NCI-H2107 treated with DMSO at 0.1 percent for 48 hours (cell line): ENCODE data around the gene SMG6.
"Not testable (repeated sequence)": the region's sequence is repeated elsewhere in the genome, so short reads cannot be mapped to it uniquely, and the experiment has no call there.

Source experiments
- DNase-seq: peaks from one replicate; lab custom pipeline; 2025; ENCODE audit not compliant: unreplicated experiment; lab: John Stamatoyannopoulos, UW

SMG6 gene

DNA sequence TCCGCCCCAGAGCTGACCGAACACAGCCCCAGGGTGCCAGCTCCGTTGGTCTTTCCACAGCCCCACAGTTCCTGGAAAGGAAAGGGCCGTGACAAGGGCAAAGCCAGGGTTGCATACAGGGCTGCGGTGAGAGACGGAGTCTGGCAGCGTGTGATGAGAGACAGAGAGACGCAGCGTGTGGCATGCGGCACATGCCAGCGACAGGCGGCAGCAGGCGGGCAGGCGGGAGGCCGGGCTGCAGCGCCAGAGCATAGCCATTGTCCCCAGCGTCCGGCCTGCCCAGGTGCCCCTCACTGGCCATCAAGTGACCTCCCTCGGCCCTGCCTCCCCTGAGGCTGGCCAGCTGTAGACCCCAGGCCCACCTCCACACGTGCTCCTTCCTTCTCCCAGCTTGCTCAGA is 287.1 kb downstream of the SMG6 start:
- no peak for DNase-seq

DNA sequence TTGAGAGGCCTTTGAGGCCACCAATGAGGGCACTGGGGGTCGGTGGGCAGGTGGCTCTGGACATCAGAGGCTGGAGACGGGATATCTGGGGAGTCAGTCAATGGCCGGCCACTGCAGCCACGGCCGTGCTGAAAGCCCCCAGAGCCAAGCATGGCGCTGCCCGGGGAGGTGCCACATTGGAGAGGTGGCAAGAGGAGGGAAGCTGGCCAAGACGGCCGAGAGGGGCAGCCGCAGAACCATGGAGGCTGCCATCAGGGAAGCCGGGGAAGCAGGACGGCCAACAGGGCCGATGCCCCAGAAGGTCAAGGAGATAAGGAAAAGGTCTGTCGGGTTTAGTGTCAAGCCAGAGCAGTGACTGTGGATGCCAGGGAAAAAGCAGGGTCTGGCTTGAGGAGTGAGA is 288.3 kb downstream of the SMG6 start:
- DNase-seq = no peak

DNA sequence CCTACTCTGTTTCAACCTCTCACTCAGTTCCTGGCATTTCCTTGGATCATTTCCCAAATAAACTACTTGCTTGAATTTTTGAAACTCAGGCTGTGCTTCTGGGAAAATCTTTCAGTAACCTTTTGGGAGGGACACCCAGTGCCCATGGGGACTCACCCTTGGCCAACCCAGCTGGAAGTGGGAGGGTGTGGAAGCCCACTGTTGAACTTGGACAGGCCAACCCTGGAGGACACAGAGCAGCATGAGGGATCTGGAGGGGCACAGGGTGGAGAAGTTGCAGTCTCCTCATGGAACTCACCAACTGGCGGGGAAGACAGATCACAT is 289.6 kb downstream of the SMG6 start:
- DNase-seq = no peak

DNA sequence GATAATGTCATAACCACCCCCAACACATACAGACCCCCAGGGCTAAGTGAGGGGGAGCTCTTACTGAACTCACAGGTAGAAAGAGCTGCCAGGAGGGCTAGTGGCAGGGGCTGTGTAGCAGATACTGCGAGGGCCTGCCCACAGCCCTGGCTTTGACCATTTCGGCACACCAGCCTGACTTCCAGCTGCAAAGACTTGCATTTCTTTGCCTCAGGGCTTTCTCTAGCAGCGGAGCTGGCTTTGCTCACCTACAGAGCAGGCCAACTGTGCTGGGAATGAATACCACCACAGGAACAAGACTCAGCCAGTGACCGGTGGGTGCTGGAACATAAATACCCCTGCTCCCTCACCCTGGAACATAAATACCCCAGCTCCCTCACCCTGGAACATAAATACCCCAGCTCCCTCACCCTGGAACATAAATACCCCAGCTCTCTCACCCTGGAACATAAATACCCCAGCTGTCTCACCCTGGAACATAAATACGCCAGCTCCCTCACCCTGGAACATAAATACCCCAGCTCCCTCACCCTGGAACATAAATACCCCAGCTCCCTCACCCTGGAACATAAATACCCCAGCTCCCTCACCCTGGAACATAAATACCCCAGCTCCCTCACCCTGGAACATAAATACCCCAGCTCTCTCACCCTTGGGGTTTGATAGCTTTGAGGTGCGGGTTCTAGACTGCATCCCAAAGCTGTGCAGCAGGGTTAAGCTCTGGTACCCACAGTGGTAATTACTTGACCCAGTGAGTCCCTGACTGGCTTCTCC is 290.2 kb downstream of the SMG6 start:
- DNase-seq = not testable (repeated sequence)

DNA sequence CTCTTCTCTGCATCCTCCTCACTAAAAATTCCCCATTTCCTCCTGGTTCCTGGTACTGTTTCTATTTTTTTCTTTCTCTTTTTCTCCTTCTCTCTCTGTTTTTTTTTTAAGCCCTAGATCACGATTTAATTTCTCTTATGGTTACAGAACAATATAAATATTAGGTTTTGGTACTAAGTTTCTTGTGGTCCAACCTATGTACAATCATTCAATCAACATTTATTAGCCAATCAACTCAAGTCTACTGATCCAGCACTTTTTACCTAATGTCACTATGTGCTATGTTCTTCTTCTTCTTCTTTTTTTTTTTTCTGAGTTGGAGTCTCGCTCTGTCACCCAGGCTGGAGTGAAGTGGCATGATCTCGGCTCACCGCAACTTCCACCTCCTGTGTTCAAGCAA is 291.1 kb downstream of the SMG6 start:
- no peak for DNase-seq

DNA sequence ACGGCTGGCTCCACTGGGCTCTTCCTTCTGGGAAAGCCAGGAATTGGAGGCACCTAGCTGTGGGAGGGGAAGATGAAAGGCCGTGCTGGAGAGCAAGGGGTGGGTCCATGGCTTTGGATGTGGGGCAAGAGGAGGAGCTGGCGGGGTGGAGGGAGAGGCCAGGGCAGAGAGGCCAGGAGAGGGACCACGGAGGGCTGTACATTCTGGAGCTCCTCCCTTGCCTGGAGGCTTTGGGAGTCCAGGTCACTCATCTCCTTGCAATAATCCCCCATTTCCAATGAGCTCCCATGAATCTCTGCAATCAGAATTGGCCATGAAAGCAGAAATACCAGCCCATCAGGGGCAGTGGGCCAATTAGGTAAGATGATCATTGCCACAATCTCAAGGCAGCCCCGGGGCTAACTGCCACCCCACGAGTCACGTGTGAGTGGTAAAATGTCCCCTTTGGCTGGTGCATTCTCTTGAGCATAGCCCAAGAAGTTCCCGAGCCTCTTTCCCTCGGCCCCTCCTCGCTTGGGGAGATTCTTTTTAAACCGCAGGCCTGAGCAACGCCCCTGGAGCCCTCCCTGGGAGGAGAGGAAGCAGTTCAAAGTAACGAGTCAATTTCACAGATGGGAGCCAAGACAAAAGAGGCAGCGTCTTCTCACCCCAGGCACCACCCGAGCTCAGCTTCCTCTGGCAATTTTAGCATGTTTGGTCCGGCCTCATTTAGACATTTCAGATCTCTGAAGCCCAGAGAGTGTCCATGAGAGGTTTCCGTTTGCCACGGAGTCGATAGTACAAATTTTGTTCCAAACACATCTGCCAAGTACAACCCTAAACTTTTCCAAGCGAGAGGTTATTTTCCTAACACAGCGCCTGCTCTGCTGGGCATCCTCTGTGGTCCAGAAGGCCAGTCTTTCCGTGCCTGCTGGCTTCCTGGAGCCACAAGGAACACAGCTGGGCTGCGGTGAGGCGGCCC is 291.9 kb downstream of the SMG6 start:
- no peak for DNase-seq
